ENCODE results near the gene SNN. TPM values are rescaled to one million over a fixed set of nuclear protein-coding genes. Genes with fewer than 3 reads are reported as not detected.

SNN gene
- total and polyA plus RNA-seq, 10 donors: 22.3 to 59.5 (median 48.7) TPM

DNA sequence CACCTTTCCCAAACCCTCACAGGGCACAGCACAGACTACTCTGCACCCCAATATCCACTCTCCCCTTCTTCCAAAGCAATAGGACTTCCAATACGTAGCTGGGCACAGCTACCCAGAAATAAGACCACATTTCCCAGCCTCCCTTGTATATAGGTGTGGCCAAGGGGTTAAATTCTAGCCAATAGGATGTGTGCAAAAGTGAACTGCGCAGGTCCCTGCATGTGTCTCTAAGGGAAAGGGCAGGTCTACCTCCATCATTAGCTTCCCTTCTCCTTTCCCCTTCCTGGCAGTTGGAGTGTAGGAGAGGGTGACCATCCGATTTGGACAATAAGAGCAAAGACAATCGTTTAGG, 25.5 kb upstream of the SNN start:
- Histone ChIP-seq H3K4me1 (peaks cover 4 to 29% (median 18%) of the 10 kb centered on the region in 6 donors), H3K9me3 (no peaks in the 10 kb centered on the region), H3K4me3 (no peak overlapping the region), H3K27ac (no peak overlapping the region), H3K27me3 (replicated peaks in 1 of 7) (no peaks in the 10 kb centered on the region), H3K36me3 (no peaks in the 10 kb centered on the region)
- no peak for DNase-seq
- intact Hi-C loops (cut with DNase I; ENCODE audit: low total_unique reads): loop anchor here (5.0 kb wide), 1 partner anchor 240 kb away; no protein-coding TSS in a partner anchor
- TF ChIP-seq POLR2A (IDR thresholded peaks at IDR 0.05): no peak
- no peak for TF ChIP-seq POLR2AphosphoS5 (IDR thresholded peaks at IDR 0.05)
- TF ChIP-seq, protein P1, sequence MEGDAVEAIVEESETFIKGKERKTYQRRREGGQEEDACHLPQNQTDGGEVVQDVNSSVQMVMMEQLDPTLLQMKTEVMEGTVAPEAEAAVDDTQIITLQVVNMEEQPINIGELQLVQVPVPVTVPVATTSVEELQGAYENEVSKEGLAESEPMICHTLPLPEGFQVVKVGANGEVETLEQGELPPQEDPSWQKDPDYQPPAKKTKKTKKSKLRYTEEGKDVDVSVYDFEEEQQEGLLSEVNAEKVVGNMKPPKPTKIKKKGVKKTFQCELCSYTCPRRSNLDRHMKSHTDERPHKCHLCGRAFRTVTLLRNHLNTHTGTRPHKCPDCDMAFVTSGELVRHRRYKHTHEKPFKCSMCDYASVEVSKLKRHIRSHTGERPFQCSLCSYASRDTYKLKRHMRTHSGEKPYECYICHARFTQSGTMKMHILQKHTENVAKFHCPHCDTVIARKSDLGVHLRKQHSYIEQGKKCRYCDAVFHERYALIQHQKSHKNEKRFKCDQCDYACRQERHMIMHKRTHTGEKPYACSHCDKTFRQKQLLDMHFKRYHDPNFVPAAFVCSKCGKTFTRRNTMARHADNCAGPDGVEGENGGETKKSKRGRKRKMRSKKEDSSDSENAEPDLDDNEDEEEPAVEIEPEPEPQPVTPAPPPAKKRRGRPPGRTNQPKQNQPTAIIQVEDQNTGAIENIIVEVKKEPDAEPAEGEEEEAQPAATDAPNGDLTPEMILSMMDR (IDR thresholded peaks at IDR 0.05 in 8 of 11, conservative IDR thresholded peaks at IDR 0.05 in 3 of 11): peak in 1 of 11 experiments; percentile 2
- whole genome bisulfite sequencing, 5 donors: 52 to 72% (median 63%) methylated on average over 4 of the region's 4 CpGs

DNA sequence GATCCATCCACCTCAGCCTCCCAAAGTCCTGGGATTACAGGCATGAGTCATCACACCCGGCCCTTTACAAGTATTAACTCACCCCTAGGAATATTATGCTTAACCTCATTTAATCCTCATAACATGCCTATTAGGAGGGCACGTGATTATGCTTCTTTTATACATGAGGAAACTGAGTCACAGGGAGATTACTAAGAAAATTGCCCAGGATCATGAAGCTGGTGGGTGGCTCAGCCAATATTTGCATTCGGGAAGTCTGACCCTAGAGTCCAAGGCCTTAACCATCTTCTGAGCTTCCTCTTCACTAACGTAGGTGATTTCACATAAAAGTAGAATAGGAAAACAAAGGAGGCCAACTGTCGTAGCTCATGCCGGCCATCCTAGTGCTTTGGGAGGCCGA, 19.0 kb upstream of the SNN start:
- DNase-seq: no peak
- Histone ChIP-seq H3K9me3 (no peaks in the 10 kb centered on the region), H3K4me3 (no peak overlapping the region), H3K27ac (no peak overlapping the region), H3K27me3 (replicated peaks in 1 of 7) (no peaks in the 10 kb centered on the region), H3K36me3 (no peaks in the 10 kb centered on the region), H3K4me1 (peaks cover 0 to 6% (median 0%) of the 10 kb centered on the region in 6 donors)
- no peak for TF ChIP-seq POLR2A (IDR thresholded peaks at IDR 0.05)
- TF ChIP-seq POLR2AphosphoS5 (IDR thresholded peaks at IDR 0.05): no peak
- TF ChIP-seq, protein P1 (IDR thresholded peaks at IDR 0.05 in 8 of 11, conservative IDR thresholded peaks at IDR 0.05 in 3 of 11): no peak
- intact Hi-C loops (cut with DNase I; ENCODE audit: low total_unique reads): no loop called here
- 71 to 82% (median 79%) methylated on average over 7 of the region's 7 CpGs for WGBS, 5 donors

DNA sequence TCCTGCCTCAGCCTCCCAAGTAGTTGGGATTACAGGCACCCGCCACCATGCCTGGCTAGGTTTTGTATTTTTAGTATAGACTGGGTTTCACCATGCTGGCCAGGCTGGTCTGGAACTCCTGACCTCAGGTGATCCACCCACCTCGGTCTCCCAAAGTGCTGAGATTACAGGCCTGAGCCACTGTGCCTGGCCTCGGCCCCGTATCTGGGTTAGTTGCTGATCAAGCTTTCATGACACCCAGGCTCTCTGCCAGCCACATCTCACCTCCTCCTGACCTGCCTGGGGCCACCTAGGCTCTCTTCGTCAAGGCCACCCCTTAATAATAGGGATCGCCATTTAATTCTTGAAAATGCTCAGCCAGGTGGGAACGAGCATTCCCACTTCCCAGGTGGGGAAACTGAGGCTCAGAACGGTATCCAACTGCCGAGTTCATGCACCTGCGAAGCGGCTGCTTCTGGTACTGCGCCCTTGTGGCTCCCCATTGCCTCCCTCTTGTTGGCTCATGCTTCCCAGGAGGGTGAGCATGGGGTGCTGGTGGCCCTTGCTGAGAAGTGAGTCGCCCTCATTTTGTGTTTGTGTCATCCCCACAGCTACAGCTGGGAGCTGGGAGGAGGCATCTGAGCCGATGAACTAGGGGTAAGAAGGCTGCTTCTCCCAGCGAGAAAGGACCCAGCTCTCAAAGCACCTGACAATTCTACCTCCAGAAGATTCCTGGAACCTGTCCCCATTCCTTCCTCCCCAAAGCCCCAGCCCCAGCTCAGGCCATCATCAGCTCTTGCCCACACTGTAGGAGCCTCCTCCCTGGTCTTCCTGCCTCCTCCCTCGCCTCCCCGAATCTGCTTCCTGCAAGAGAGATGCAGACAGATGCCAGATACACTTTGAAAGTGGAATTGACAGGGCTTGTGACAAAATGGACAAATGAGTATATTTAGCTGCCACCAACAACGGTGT, 17.3 kb upstream of the SNN start:
- 77 to 83% (median 80%) methylated on average over 18 of the region's 18 CpGs for WGBS, 5 donors
- no peak overlapping the region for H3K27ac ChIP-seq
- DNase-seq: no peak
- H3K4me3 ChIP-seq: no peak overlapping the region
- H3K9me3 ChIP-seq: no peaks in the 10 kb centered on the region
- H3K36me3 ChIP-seq: no peaks in the 10 kb centered on the region
- no peak for TF ChIP-seq POLR2AphosphoS5 (IDR thresholded peaks at IDR 0.05)
- TF ChIP-seq, protein P1 (IDR thresholded peaks at IDR 0.05 in 8 of 11, conservative IDR thresholded peaks at IDR 0.05 in 3 of 11): no peak
- TF ChIP-seq POLR2A (IDR thresholded peaks at IDR 0.05): no peak
- peaks cover 0 to 6% (median 0%) of the 10 kb centered on the region in 6 donors for H3K4me1 ChIP-seq
- no peaks in the 10 kb centered on the region for H3K27me3 ChIP-seq (replicated peaks in 1 of 7)
- intact Hi-C loops (cut with DNase I; ENCODE audit: low total_unique reads): no loop called here

DNA sequence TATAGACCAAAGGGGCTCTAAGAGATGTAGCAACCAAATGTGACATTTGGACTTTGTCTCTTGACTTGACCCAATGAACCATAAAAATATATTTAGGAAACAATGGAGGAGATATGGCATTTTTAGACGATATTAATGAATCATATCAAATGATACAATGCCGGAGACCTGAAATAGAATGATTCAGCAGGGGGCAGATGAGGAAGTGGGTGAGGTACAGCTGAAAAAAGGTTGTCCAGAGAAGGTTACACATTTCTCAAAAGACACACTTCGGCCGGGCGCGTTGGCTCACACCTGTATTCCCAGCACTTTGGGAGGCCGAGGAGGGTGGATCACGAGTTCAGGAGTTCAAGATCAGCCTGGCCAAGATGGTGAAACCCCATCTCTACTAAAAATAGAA, 16.5 kb upstream of the SNN start:
- intact Hi-C loops (cut with DNase I; ENCODE audit: low total_unique reads): no loop called here
- no peak for DNase-seq
- Histone ChIP-seq H3K9me3 (no peaks in the 10 kb centered on the region), H3K4me3 (no peak overlapping the region), H3K36me3 (no peaks in the 10 kb centered on the region), H3K4me1 (peaks cover 0 to 6% (median 0%) of the 10 kb centered on the region in 6 donors), H3K27ac (no peak overlapping the region), H3K27me3 (replicated peaks in 1 of 7) (no peaks in the 10 kb centered on the region)
- no peak for TF ChIP-seq POLR2AphosphoS5 (IDR thresholded peaks at IDR 0.05)
- TF ChIP-seq POLR2A (IDR thresholded peaks at IDR 0.05): no peak
- TF ChIP-seq, protein P1 (IDR thresholded peaks at IDR 0.05 in 8 of 11, conservative IDR thresholded peaks at IDR 0.05 in 3 of 11): no peak
- 58 to 80% (median 67%) methylated on average over 8 of the region's 8 CpGs for WGBS, 5 donors
